ENCODE measurements around the gene KDM4B. TPM values are rescaled to one million over a fixed set of nuclear protein-coding genes. Genes with fewer than 3 reads are reported as not detected.

The KDM4B gene
- total RNA-seq, 1 donor from 2014 or later = 46.0 TPM

- TF ChIP-seq, protein P1, sequence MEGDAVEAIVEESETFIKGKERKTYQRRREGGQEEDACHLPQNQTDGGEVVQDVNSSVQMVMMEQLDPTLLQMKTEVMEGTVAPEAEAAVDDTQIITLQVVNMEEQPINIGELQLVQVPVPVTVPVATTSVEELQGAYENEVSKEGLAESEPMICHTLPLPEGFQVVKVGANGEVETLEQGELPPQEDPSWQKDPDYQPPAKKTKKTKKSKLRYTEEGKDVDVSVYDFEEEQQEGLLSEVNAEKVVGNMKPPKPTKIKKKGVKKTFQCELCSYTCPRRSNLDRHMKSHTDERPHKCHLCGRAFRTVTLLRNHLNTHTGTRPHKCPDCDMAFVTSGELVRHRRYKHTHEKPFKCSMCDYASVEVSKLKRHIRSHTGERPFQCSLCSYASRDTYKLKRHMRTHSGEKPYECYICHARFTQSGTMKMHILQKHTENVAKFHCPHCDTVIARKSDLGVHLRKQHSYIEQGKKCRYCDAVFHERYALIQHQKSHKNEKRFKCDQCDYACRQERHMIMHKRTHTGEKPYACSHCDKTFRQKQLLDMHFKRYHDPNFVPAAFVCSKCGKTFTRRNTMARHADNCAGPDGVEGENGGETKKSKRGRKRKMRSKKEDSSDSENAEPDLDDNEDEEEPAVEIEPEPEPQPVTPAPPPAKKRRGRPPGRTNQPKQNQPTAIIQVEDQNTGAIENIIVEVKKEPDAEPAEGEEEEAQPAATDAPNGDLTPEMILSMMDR (IDR thresholded peaks at IDR 0.05) = no peak
- H3K27me3 ChIP-seq = no peaks in the 10 kb centered on the region
- no peaks in the 10 kb centered on the region for H3K9me3 ChIP-seq
- DNase-seq (ENCODE audit: low spot score in 2 of 2) = no peak
- no peak overlapping the region for H3K4me3 ChIP-seq
- H3K4me1 ChIP-seq = peaks cover 5 to 9% of the 10 kb centered on the region in 2 donors
- intact Hi-C loops (cut with DNase I) = loop anchor here (5.0 to 10.0 kb wide), 4 partner anchors 148 to 1203 kb away; partner anchors contain the start of genes APBA3, DPP9, MRPL54 and SAFB
- no peaks in the 10 kb centered on the region for H3K36me3 ChIP-seq
- H3K27ac ChIP-seq = no peak overlapping the region
Observed at GRCh38 chr19:4965061-4965460, 3.9 kb upstream of the KDM4B start.

- TF ChIP-seq, protein P1 (IDR thresholded peaks at IDR 0.05) = no peak
- no peak overlapping the region for H3K27ac ChIP-seq
- DNase-seq (ENCODE audit: low spot score in 2 of 2) = no peak
- no peaks in the 10 kb centered on the region for H3K9me3 ChIP-seq
- intact Hi-C loops (cut with DNase I) = loop anchor here (5.0 to 10.0 kb wide), 4 partner anchors 149 to 1204 kb away; partner anchors contain the start of genes APBA3, DPP9, MRPL54 and SAFB
- H3K27me3 ChIP-seq = no peaks in the 10 kb centered on the region
- H3K4me3 ChIP-seq = no peak overlapping the region
- no peaks in the 10 kb centered on the region for H3K36me3 ChIP-seq
- peaks cover 9 to 18% of the 10 kb centered on the region in 2 donors for H3K4me1 ChIP-seq
Observed at GRCh38 chr19:4966591-4966990, 2.3 kb upstream of the KDM4B start.

DNA sequence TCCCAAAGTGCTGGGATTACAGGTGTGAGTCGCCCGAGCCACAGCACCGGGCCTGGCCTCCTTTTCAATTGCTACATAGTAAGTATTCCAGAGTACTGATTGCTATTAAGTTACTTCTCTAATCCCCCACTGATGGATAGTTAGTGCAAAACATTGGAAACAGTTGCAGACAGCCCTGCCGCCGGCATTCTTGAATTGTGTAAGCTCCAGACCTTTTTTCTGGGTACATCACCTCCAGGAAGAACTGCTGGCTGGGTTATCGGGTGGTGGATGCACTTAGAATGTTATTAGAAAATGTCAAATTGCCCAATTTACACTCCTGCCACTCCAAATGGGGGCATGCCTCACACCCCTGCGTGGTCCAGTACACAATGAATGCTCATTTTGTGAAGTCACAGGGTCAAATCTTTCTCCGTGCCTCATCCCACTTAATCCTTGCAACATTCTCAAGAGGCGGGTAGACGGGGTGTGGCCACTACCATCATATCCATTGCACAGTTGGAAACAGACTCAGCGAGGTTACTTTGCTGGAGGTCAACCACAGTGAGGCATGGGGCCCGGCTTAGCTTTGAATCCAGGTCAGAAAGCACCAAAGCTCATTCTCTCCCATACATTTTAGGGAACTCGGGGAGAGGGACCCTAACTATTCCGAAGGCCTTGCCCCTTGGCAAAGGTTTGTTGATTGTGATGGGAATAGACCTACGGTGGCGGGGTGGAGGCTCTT lies 1.0 kb upstream of the KDM4B start:
- DNase-seq (ENCODE audit: low spot score in 2 of 2) = no peak
- no peaks in the 10 kb centered on the region for H3K36me3 ChIP-seq
- H3K4me1 ChIP-seq = peaks cover 9 to 18% of the 10 kb centered on the region in 2 donors
- intact Hi-C loops (cut with DNase I) = loop anchor here (1.0 to 10.0 kb wide), 7 partner anchors 58 to 1206 kb away; partner anchors contain the start of genes APBA3, DPP9, MRPL54 and PLIN3
- H3K27ac ChIP-seq = peak overlapping the region; percentile 24 to 40
- TF ChIP-seq, protein P1 (IDR thresholded peaks at IDR 0.05) = no peak
- peak overlapping the region; percentile 42 to 62 for H3K4me3 ChIP-seq
- no peaks in the 10 kb centered on the region for H3K9me3 ChIP-seq
- H3K27me3 ChIP-seq = no peaks in the 10 kb centered on the region

- intact Hi-C loops (cut with DNase I) = loop anchor here (2.0 to 10.0 kb wide), 6 partner anchors 61 to 1207 kb away; partner anchors contain the start of genes APBA3, DPP9, MRPL54 and PLIN3
- Histone ChIP-seq H3K27me3 (no peaks in the 10 kb centered on the region), H3K4me3 (peak overlapping the region; percentile 62 to 90), H3K27ac (no peak overlapping the region), H3K36me3 (no peaks in the 10 kb centered on the region), H3K4me1 (peaks cover 9 to 18% of the 10 kb centered on the region in 2 donors), H3K9me3 (no peaks in the 10 kb centered on the region)
- TF ChIP-seq, protein P1 (IDR thresholded peaks at IDR 0.05) = no peak
- no peak for DNase-seq (ENCODE audit: low spot score in 2 of 2)
Observed at GRCh38 chr19:4969292-4969771, 419 bp downstream of the KDM4B start.

DNA sequence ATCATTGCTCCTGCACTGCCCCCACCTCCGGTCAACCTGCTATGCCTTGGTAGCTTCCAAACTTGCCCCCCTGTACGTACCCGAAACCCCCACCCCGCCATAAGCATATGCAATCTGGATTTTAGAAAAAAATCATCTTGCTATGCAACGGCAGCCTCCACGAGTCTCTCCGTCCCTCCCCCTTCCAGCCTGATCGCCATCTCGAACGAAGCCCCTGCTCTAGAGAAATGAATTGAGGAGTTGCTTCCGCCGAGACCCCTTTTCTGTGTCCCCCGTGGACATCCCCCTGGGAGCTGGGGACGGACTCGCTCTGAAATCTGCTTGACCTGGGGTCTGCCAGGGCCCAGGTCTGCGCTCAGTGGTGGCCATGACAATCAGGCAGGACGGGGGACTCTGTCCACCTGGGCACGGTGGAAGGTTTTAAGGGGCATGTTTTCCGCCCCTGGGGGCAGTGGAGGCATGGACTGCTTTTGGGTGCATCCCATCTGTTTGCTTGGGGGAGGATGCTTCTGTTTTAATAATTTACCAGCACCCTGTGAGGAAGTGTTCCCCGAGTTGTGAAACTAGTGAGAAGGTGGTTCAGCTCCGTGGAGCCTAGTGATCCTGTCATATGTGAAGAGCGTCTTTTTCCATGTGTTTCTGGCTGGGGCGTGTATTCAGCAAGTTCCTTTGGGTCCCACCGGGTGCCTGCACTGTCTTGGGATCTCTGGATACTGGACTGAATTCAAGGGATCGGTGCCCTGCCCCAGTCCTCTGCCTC lies 1.0 kb downstream of the KDM4B start:
- intact Hi-C loops (cut with DNase I) = loop anchor here (2.0 to 10.0 kb wide), 6 partner anchors 61 to 1208 kb away; partner anchors contain the start of genes APBA3, DPP9, MRPL54 and PLIN3
- H3K27ac ChIP-seq = peak overlapping the region in 1 of 2 donors; percentile 15
- no peaks in the 10 kb centered on the region for H3K36me3 ChIP-seq
- no peak for DNase-seq (ENCODE audit: low spot score in 2 of 2)
- H3K9me3 ChIP-seq = no peaks in the 10 kb centered on the region
- H3K4me1 ChIP-seq = peaks cover 9 to 18% of the 10 kb centered on the region in 2 donors
- no peaks in the 10 kb centered on the region for H3K27me3 ChIP-seq
- TF ChIP-seq, protein P1 (IDR thresholded peaks at IDR 0.05) = no peak
- peak overlapping the region; percentile 62 to 90 for H3K4me3 ChIP-seq
